ENCODE measurements around the gene CSTF2T. TPM values are rescaled to one million over a fixed set of nuclear protein-coding genes. Genes with fewer than 3 reads are reported as not detected.
"Not testable (repeated sequence)": the region's sequence is repeated elsewhere in the genome, so short reads cannot be mapped to it uniquely, and the experiment has no call there.

The CSTF2T gene
- polyA plus RNA-seq, 5 donors, result 31.7 to 38.1 (median 35.3) TPM

DNA sequence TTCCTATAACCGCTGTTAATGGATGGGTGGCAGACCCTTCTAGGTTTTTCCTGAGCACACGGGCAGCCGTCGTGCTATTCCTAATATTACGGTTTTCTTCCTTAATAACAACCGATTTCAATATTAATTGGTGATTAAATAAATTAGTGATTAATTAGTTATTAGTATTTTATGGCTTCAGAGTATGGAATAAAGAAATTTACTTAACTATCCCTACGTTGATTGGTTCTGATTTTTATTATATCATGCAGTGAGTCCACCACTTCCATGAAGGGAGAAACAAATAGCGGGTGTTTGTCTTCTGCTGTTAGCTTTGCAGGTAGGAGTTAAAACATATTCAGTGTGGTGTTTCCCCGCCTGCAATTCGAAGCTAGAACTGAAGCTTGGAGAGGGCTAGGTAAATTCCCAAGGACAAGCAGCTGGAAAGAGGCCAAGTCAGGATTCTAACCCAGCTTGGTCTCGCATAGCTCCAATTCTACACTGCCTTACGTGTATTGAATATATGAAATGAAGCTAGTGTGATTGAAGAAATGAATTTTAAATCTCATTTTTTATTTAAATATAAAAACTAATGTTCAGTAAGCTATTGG is 928 bp upstream of the CSTF2T start:
- peak; percentile 39 to 41 for DNase-seq

DNA sequence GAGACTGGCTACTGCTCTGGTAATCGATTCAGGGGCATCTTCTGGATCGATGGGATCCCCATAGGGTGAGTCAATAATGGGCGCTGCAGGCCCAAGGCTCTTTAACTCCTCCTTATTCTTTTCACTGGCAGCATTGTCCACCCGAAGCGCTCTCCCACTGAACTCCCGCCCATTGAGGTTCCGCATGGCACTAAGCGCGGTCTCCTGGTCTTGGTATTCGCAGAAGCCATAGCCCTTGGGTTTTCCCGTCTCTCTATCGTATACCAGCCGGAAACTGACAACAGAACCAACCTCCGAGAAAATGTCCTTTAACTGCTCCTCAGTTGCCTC is 285 bp downstream of the CSTF2T start:
- DNase-seq, result no peak

DNA sequence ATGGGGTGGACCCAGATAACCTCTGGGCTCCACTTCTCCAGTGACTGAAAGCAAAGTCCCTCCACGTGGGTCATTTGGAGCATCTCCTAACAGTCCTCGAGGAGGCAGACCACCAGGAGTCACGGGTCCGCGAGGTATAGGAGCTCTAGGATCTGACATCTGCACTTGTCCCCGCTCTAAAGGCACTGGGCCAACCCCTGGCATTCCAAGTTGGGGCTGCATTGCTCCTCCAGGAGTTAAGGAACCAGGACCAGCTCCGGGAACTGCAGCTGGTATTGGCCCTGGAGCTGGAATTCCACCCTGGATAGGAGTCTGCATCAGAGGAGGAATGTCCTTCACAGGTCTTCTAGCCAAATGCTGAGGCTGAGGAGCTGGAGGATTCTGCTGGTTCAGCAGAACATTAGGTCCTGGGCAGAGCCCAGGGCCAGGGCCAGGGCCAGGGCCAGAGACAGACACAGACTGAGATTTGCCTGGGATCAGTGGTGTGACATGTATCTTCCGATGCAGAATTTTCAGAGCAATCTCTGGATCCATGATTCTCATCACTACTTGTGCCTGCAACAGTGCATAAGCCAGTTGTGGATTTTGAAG is 827 bp downstream of the CSTF2T start:
- DNase-seq, result no peak

DNA sequence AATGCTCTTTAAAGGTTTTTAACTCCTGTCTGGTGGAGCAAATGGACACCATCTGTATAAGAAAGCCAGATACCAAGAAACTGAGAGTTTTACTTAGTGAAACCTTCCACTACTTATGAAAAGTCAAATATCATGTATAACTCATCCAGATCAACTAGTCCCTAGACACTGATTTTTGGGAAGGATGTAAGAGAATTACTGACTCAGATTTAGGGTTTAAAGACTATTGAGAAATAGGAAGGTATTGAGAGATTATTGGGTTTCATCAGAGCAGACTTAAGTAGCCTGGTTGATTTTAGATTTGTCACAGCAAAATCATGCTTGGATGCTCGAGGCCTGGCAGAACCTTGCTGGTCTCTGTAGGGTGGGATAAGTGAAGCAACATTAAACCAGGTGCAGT is 3.1 kb downstream of the CSTF2T start:
- DNase-seq, result no peak

DNA sequence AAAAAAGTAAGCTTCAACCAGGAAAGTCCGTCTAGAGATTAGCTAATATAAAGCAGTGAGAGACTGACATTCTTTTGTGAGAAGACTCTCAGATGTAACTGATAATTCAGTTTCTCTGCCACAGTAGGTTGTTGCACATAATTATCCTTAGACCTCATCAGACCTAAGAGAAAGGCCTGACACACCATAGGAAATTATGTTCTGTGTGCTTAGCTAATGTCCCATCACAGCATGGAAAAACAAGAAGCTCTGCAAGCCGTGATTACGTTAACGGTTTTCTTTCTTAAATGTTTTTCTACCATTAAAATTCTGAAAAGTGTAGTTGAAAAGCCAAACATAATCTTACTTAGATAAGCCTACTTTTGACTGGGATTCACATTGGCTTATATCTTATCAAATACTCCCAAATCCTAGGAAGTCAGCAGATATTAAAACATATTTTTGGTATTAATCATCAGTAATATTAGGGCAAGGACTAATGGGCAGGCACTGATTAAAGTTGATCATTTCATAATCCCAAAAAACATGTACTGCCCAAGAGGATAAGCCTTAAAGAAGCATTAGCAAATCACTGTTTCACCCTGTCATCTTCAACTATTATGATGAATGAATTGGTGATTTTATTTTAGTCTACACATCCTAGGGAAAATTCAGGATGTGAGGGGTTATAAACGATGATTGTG is 5.2 kb downstream of the CSTF2T start:
- DNase-seq, result no peak

DNA sequence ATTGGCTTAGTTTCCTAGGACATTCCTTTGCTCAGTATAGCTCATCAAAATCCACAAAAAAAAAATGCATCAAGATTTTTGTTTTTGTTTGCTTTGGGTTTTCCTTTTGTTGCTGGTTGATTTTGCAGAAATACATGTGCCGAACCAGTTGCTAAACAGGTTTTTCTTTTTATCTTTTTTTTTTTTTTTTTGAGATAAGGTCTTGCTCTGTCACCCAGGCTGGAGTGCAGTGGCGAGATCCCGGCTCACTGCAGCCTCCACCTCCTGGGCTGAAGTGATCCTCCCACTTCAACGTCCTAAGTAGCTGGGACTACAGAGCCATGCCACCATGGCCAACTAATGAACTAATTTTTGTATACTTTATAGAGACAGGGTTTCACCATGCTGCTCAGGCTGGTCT is 8.3 kb downstream of the CSTF2T start:
- no peak for DNase-seq

DNA sequence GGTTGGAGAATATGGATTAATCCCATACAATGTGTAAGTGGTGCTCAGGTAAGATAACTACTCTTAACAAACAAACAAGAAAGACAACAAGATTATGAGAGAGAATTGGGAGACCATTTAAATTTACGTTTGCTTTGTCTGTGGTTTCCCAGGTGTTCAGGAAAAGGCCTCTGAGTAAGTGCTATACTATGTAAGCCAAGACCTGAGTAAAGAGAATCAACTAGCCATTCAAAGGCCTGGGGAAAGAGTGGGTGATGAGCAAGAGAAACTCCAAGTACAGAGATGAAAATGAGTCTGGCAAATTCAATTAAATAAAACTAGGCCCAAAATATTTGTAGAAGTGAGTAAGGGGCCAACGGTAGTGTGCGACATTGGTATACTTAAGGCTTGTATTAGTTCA is 9.9 kb downstream of the CSTF2T start:
- DNase-seq, result no peak

DNA sequence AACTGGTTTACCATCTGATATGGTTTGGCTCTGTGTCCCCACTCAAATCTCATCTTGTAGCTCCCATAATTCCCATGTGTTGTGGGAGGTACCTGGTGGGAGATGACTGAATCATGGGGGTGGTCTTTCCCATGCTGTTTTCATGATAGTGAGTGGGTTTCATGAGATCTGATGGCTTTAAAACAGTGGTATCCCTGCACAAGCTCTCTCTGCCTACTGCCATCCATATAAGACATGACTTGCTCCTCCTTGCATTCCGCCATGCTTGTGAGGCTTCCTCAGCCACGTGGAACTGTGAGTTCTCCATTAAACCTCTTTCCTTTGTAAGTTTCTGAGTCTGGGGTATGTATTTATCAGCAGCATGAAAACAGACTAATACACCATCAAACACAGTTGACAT is 10.6 kb downstream of the CSTF2T start:
- DNase-seq, result not testable (repeated sequence)

DNA sequence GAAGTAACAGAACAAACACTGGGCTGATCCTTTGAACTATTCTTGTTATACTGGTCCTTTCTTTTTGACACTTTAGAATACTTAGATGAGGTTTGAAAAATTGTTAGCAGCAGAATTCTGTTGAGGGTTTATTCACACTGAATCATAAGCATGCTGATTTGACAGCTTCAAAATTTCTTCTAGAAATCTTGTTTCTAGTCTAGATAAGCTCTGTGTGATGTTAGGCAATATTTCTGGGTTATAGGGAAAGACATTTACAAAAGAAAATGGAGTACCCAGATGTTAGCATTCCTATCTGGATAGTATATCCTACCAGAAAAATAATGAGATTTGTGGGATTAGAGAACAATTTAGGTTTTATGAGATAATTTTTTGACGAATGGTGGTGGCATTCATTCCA is 12.1 kb downstream of the CSTF2T start:
- no peak for DNase-seq

DNA sequence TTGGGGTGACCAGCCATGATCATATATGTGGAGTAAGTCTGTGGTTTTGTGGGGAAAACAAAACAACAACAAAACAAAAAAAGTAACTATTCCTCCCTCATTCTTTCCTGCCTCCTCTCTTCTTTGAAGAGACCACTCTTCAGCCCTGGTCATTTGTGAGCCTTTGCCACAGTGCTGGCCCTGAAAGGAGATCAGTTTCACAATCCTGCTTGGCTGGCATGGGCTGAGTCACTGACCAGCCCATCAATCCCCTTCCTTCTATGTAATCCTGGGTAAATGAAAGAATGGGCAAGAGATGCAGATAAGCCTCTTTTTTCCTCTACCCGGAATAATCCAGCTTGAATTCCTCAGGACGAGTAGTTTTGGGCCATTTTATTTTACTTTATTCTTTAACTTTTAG is 13.6 kb downstream of the CSTF2T start:
- DNase-seq, result no peak

DNA sequence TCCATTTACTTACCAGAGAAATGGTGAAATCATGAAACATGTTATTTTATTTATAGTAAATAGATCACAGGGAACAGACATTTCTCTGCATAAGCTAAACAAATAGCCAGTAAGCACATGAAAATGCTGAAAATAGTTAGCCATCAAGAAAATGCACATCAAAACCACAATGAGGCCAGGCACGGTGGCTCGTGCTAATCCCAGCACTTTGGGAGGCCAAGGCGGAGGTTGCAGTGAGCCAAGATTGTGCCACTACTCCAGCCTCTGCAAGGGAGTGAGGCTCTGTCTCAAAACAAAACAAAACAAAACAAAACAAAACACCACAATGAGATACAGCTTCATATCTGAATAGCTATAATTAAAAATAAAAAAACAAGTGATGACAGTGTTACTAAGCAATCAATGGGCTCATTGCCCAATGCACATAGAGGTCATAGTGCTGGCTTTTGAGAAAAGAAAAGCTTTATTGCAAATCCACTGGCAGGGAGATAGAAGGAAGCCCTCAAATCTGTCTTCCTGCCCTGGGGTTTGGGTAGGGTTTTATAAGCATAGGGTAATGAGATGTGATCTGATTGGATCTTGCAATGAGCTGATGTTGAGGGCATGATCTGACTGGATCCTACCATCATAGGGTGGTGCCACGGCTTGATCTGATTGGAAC is 16.2 kb downstream of the CSTF2T start:
- peak; percentile 64 to 76 for DNase-seq

DNA sequence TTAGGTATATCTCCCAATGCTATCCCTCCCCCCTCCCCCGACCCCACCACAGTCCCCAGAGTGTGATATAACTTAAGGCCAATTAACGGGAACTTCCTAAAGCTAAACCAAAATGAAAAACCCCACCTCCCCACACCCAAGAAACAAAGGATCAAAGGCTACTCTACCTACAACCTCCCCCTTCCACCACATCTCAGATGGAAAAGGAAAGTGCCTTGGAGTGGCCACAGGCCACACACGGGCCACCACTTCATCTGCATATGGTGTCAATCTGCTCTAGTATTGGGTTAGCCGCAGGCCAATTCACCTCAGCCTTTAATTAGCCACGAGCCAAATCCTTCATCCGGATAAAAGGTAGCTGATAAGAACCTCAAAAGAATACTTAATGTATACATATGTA is 19.6 kb downstream of the CSTF2T start:
- DNase-seq, result no peak

DNA sequence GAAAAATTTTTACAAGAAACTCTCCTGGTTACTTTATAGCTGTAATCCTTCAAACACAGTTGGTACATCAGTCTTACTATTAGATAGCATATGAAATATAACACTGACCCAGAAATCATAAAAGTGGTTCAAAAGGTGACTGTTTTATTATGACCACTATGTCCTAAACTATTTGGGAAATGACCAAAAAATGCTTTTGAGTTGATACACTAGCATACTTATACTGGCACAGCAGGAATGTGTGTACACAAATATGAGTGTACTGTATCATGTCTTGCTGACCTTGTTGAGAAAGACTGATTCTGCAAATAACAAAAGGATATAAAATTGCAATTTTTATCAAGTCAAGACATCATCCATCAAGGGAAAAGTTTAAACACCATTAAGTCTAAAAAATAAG is 24.3 kb downstream of the CSTF2T start:
- no peak for DNase-seq

DNA sequence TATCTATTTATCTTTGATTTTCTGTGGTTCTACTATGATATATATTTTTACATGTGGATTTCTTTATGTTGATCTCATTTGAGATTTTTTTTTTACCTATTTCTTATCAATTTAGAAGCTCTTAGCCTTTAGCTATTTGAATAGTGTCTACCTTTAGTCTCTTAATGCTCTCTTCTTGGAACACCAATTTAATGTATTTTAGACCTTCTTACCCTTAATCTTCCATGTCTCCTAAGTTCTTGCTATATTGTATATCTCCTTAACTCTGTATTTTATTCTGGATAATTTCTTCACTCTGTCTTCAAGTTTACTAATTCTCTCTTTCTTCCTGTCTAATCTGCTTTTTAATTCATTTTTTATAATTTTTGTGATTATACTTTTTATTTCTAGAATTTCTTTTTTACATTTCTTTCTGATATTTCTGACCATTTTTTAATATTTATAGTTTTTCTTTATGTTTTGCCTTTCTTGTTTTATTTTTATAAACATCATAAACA is 27.3 kb downstream of the CSTF2T start:
- no peak for DNase-seq

DNA sequence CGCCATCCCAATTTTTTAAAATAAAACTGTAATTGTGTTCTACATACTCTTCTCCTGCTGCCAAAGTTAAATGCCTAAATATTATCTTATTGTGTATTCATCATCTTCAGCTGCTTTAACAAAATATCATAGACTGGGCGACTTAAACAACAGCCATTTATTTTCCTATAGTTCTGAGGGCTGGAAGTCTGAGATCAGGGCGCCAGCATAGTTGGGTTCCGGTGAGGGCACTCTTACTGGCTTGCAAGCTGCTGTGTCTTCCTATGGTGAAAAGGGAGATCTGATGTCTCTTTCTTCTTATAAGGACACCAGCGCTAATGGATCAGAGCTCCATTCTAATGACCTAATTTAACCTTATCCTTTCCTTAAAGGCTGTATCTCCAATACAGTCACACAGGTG is 30.4 kb downstream of the CSTF2T start:
- DNase-seq, result no peak

DNA sequence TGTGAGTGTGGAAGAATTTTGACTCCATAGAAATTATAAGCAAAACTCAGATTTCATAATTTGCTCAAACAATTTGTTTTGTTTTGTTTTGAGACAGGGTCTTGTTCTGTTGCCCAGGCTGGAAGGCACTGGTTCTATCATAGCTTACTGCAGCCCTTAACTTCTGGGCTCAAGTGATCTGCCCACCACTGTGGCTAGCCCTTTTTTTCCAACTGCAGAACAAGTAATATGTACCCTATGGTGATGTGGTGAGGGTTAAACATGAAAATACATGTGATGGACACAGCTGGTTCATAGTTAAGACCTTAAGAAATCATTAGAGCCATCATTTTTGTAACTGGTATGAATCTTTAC is 31.1 kb downstream of the CSTF2T start:
- DNase-seq, result no peak

DNA sequence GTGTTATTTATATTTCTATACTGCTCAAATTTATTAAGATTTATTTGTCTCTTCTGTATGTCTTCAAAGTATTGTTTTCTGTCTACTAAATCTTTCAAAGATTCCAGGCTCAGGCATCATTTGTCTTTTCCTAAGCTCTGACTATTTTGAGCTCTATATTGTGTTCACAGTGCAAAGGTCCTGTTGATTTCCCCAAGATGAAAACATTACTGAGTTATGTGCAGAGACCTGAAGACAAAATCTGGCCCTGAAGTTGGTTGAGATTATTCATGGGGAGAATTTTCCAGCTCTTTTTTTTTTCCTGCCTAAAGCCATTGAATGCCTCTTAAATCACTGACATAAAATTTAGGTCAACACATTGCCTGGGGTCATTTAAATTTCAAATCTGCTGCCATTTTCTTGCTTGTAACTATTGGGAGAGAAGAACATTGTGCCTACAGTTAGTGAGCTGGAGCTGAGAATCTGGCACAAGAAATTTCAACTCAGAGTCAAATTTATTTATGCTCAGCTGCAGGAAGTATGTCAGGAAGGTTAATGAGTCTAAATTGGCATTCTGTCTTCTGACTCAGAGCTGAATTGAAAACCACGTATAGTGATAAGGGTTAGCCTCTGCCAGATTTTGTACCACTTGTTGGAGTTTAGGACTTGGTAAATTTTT is 31.6 kb downstream of the CSTF2T start:
- DNase-seq, result no peak

DNA sequence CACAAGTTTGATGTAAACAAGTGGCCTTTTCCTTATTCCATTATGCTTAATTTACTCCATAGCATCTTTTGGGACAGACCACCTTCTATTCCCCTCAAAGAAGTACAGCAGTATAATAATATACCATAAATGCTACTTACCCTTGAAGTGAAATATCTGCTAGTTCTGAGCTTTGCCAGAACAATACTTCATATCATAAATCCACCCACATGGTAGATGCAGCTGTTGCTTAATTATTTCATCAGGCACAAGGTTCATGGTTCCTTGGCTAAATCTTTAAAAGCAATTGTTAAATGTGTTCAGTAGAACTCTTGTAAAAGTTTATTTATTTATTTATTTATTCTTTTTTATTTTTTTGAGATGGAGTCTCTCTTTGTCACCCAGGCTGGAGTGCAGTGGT is 32.9 kb downstream of the CSTF2T start:
- DNase-seq, result no peak

DNA sequence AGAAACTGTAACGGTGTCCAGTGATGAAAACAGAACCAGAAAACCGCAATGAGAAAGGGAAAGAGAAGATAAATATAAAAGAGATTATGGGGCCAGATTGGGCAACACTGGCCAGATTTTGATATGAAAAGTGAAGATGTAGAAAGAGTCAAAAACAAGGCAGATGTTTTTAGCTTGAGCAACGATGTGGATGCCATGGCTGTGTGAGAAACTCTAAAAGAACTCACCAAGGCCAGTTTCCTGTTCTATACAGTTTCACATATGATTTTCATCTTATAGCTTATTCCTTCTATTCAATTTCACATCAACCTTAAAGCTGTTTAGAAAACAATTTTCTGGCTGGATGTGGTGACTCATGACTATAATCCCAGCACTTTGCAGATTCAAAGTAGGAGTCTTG is 36.3 kb downstream of the CSTF2T start:
- DNase-seq, result no peak

DNA sequence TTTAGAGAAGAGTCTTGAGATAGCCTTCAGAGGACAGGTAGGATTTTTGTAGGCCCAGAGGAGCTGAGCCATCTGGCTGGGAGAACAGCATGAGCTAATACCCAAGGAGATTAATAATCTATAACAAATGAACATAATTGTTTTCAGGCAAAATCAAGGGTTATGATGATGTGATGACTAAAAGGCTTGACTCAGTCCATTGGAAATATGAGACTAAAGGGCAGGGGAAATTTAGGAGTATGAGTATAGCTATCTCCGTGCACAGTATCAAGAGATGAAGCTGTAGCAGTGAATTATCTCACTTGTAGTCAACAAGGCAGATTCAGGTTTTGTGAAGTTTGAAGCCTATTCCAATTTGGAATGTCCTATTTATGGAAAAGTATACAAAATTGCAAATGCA is 40.1 kb downstream of the CSTF2T start:
- no peak for DNase-seq

DNA sequence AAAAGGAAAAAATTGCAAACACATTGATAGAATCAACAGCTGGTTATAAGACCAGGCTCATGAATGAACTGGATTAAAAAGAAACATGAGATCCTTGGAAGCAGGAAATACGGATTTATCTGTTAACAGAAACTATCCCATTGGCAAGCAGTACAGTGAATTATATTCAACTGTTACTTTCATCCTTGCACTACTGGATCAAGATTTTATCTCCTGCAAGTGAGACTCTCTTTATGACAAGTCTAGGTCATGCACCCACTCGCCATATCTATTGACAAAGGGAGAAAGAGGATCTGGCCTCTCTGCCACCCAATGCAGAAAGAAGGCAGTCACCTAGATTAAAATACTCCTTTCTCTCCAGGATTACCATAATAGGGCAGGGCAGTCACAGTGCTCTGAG is 41.4 kb downstream of the CSTF2T start:
- no peak for DNase-seq

DNA sequence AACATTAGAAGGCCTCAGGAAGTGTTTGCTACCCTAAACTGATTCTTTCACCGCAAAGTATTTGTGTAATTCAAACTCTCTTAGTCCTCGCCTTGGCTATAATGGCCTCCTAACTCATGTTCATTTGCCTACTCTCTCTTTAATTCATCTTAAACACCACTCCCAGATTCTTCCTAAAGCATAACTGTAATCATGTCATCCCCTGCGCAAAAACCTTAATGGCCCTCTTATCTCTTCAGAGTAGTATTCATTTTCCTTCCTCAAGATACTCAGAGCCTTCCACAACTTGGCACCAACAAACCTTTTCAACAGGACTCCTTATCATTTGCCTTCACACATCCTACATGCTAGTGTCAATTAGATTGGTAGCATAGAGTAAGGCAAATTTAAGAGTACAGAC is 42.9 kb downstream of the CSTF2T start:
- no peak for DNase-seq

DNA sequence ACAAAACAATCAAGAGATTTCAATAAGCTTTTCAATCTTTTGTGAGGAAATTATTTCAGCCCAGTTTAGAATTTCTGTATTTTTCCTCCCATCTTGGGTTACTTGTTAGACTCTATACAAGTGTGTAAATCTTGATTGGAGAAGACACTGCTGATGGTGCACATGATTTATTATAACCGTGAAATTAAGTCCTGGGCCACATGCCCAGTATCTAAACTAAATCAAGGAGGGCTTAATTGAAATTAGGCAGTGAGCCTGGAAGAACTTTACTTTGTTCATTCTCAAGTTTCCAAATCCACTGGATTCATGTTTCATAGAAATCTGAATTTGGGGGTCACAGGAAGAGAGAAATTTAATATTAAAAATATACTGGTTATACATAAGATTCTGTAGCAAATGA is 44.5 kb downstream of the CSTF2T start:
- DNase-seq, result no peak

Data from right lung (tissue), 5 donors.